Measurements from ENCODE around the gene NIT1.
"Not testable (repeated sequence)": the region's sequence is repeated elsewhere in the genome, so short reads cannot be mapped to it uniquely, and the experiment has no call there.

Gene NIT1

DNA sequence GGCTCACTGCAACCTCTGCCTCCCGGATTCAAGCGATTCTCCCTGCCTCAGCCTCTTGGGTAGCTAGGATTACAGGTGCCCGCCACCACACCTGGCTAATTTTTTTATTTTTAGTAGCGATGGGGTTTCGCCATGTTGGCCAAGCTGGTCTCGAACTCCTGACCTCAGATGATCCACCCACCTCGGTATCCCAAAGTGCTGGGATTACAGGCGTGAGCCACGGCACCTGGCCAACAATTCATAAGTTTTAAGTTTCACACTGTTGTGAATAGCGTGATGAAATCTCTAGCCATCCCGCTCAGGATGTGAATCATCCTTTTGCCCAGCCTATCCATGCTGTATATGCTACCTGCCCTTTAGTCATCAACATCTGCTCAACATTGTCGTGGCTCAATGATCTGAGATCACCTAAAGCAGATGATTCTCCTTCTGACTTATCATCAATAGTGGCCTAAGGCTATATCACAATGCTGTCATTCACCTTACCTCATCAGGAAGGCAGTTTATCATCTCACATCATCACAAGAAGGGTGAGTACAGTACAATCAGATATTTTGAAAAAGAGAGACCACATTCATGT lies 2.7 kb upstream of the NIT1 start:
- DNase-seq (ENCODE audit: low spot score): no peak

GRCh38 chr1:161115961-161116360 lies 1.9 kb upstream of the NIT1 start:
- DNase-seq (ENCODE audit: low spot score): not testable (repeated sequence)

DNA sequence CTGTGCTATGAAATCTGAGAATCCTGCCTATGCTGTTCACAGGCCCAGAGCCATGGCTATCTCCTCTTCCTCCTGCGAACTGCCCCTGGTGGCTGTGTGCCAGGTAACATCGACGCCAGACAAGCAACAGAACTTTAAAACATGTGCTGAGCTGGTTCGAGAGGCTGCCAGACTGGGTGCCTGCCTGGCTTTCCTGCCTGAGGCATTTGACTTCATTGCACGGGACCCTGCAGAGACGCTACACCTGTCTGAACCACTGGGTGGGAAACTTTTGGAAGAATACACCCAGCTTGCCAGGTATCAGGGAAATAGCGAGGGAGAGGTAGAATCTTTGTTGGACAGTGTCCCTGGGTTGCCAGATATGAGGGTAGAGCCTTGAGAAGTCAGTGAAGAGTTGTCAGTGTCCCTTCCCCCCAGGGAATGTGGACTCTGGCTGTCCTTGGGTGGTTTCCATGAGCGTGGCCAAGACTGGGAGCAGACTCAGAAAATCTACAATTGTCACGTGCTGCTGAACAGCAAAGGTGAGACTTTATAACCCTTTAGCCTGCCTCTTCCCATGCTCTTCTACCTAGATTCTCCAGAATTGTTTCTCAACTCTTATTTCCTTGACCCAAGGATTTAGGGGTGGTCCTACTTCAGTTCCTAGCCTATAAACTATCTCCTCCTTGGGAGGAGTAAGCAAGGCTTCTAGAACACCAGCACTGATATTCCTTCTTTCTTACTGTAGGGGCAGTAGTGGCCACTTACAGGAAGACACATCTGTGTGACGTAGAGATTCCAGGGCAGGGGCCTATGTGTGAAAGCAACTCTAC lies 1.4 kb downstream of the NIT1 start:
- DNase-seq (ENCODE audit: low spot score): peak; percentile 79

- DNase-seq (ENCODE audit: low spot score): no peak
These were observed 3.2 kb downstream of the NIT1 start for GRCh38 chr1:161121042-161121650.

- no peak for DNase-seq (ENCODE audit: low spot score)
These were observed 3.9 kb downstream of the NIT1 start for GRCh38 chr1:161121834-161122233.

- DNase-seq (ENCODE audit: low spot score): no peak
These were observed 5.1 kb downstream of the NIT1 start for GRCh38 chr1:161122967-161123366.

DNA sequence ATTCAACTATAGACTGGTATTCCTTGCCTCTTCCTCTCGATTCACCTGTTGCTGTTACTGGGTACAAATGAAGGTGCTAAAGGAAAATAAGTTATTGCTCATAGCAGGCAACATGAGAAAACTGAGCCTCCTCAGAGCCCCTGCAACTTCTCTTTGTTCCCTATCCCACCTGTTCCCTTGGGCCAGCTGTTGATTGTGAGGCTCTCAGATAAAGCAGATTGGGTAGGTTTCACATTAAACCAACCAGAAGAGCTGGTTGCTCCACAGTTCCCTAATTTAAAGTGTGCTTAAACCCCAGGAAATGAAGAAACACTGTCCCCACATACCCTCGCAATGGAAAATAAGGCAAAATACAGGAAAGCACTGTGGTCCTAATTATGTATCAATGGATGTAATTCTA lies 9.7 kb downstream of the NIT1 start:
- DNase-seq (ENCODE audit: low spot score): no peak

DNA sequence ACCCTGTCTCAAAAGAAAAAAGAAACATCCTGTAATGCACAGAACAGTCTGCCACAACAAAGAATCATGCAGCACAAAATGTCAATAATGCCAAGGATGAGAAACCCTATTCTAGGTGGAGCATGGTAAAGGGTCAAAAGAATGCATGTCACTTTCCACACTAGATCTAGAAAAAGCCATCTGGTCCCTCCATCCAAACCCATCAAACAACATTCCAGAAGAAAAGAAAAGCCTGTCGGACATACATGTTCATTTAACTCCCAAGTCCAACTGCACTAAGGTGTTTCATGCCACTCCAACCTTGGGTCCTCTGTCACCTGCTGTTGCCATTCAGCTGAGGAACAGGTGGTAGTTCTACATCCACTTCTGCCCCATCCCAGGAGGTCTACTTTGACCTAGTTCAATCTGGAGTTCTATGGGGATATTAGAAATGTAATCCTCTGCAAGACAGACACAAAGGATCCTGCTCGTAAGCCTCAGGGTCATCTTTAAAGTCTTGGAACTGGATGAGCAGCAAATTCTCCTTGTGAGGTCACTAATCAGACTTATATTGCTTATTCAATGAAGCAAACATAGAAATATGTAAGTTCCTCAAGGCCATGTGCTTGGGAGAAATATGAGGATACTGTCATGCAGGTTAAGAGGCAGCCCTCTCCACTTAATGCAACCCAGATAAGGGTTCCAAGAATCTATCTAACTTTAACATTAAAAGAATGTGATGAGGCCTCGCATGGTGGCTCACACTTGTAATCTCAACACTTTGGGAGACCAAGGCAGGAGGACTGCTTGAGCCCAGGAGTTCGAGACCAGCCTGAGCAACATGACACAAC lies 10.9 kb downstream of the NIT1 start:
- DNase-seq (ENCODE audit: low spot score): no peak

- no peak for DNase-seq (ENCODE audit: low spot score)
These were observed 12.4 kb downstream of the NIT1 start for GRCh38 chr1:161130266-161130665.

DNA sequence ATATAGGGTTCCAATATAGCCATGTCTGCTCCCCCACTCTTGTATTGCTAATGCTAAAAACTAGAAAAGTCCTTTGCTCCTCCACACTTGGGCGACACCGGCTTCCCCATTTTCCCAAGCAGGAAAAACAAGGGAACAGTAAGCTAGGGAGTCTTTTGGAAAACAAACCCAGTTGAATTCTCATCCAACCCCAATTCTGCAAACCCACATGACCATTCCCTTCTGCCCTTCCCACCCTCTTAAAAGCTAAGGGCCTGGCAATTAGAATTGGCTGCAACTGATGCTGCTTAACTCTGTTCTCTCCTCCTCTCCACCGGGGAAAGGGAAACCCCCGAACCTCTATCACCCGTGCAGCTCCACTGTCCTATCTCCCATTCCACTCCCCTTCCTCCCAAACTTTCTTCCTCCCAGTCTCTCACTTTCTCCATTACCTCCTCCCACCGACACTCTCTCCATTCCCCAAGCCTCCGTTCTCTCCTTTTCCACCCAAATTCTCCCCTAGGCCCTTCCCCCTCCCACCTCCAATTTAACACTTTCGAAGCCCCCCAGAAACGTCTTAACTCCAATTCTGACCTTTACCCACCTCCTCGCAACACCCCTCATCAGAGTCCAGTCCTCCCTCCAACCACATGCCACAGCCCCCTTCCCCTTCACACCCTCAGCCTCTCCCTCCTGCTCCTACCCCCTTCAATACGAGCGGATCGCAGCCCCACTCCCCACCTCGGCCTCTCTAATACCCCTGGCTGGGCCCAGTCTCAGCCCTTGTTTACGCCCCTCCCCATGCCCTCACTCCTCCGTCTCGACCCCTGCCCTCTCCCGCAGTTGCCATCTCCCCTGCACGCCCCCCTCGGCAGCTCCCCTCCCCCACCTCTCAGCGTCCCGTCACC lies 13.9 kb downstream of the NIT1 start:
- DNase-seq (ENCODE audit: low spot score): peak; percentile 45

DNA sequence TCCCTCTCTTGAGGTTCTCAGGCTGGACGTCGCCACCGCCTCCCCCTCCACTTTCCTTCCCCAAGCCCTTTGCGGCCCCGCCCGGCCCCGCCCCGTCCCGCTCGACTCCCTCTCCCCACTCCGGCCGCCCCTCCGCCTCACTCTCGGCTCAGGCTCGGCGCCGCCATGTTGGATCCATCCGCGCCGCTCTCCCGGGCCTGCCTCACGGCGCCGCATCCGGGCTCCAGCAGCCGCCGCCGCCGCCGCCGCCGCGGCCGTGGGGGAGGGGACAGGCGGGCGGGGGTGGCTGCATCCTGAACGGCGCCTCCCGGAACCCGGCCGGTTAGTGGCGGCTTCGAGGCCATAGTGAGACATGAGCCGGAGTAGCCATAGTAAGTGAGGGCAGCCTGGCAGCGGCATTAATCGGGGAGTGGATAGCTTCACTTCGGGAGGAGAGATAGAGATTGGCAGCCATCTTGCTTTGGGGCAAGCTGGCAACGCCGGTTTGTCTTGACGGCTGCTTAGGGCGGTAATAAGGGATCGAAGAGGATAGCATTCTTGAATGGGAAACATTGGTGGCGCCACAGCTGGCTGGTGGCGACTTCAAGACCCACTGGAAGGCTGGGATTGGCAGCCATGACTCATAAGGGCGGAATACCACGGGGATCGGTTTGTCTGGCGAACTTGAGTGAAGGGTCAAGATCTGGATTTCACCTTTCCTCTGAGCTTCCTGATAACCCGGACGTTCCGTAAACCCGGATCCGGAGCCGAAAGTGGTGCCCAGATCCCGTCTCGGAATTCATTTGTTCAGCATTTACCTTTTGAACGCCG lies 14.7 kb downstream of the NIT1 start, which contains the start of gene DEDD:
Gene DEDD (minus strand): TSS at position 258 of the 810 bp plus-strand sequence. CDS start 8,205 bp downstream, outside the sequence.
- peak; percentile 93 for DNase-seq (ENCODE audit: low spot score)

DNA sequence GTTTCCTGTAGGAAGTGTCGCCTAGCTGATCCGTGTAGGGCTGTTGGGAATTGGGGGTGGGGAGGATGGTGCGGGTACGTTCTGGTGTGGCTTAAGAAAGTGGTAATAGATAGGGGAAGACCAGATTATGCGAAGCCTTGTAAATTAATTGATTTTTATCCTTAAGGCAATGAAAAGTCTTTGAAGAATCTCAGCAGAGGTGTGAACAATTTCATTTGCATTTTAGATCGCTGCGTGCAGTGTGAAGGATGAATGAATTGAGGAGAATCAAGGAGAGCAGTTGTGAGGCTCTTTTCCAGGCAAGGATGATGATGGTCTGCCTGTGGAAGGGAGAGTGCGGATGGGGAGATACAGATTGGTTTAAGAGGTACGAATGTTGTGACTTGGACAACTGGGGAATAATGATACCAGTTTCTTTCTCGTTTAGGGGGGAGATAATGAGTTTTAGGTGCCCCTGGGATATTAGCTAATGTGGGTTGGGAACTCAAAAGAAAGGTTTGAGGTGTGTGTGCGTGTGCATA lies 15.4 kb downstream of the NIT1 start:
- DNase-seq (ENCODE audit: low spot score): no peak

GRCh38 chr1:161137881-161138280 lies 20.0 kb downstream of the NIT1 start:
- no peak for DNase-seq (ENCODE audit: low spot score)

DNA sequence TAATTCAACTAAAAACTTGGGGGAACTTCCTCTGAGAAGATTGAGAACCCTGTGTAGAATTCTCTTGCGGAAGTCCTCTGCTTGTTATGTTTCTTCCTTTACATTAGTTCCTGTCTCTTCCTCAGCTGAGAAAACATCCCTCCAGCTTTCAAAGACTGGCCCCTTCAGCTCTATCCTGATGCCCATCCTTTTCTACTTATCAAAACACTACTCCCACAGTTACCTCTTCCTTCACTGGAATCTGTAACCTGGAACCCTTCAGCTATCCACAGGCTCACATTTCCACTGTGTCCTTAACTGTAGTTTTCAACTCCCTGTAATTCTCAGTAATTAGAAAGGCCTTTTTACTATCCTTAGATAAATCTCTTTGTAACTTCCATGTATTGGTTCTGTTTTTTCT lies 20.5 kb downstream of the NIT1 start:
- DNase-seq (ENCODE audit: low spot score): no peak

GRCh38 chr1:161139766-161140165 lies 21.9 kb downstream of the NIT1 start:
- peak; percentile 64 for DNase-seq (ENCODE audit: low spot score)

- no peak for DNase-seq (ENCODE audit: low spot score)
These were observed 23.0 kb downstream of the NIT1 start for GRCh38 chr1:161140755-161141400.

GRCh38 chr1:161145832-161146231 lies 27.9 kb downstream of the NIT1 start:
- no peak for DNase-seq (ENCODE audit: low spot score)

GRCh38 chr1:161153176-161153575 lies 35.3 kb downstream of the NIT1 start:
- DNase-seq (ENCODE audit: low spot score): no peak

GRCh38 chr1:161153682-161154337 lies 35.9 kb downstream of the NIT1 start, which contains the start of gene UFC1:
Gene UFC1, plus strand, starts transcription at chr1:161153978. Its CDS starts 20 bp downstream, at chr1:161153998.
- peak; percentile 85 for DNase-seq (ENCODE audit: low spot score)
